Nephron progenitor cell (in vitro differentiated cells): ENCODE data around the gene EPHB6.

Source experiments
- DNase-seq: peaks from one replicate; pipeline ENCODE4 v3.0.0; 2021
- H3K27ac Mint-ChIP-seq: 2 replicates; pipeline ENCODE4 v1.8.0; 2021; ENCODE audit warnings: mild to moderate bottlenecking, moderate library complexity, mixed read lengths
- H3K27me3 Mint-ChIP-seq: 2 replicates; pipeline ENCODE4 v1.8.0; 2021; ENCODE audit warnings: mild to moderate bottlenecking, low read depth, mixed read lengths; ENCODE audit not compliant: poor library complexity
- H3K36me3 Mint-ChIP-seq: 2 replicates; pipeline ENCODE4 v1.8.0; 2021; ENCODE audit warnings: low read depth, mixed read lengths
- H3K4me1 Mint-ChIP-seq: 2 replicates; pipeline ENCODE4 v1.8.0; 2021; ENCODE audit warnings: mixed read lengths
- H3K4me3 Mint-ChIP-seq: 2 replicates; pipeline ENCODE4 v1.8.0; 2021; ENCODE audit warnings: mild to moderate bottlenecking, moderate library complexity, mixed read lengths
- H3K9me3 Mint-ChIP-seq: 2 replicates; pipeline ENCODE4 v1.8.0; 2021; ENCODE audit warnings: mild to moderate bottlenecking, moderate library complexity, mixed read lengths
- CTCF ChIP-seq: fragments of 200-600 bp; sonication (generic); IDR thresholded peaks from 2 replicates; pipeline ENCODE4 v1.5.0; 2021; ENCODE audit warnings: antibody characterized with exemption

EPHB6 gene

GRCh38 chr7:142883145-142883544, 28.3 kb downstream of the EPHB6 start:
- TF ChIP-seq CTCF: no peak
- H3K4me3 Mint-ChIP-seq: peak overlapping the region; percentile 4
- no peak for DNase-seq
- peak overlapping the region; percentile 97 for H3K27ac Mint-ChIP-seq
- peaks cover 2% of the 10 kb centered on the region for H3K36me3 Mint-ChIP-seq
- H3K27me3 Mint-ChIP-seq: peaks cover 30% of the 10 kb centered on the region
- peaks cover 64% of the 10 kb centered on the region for H3K4me1 Mint-ChIP-seq
- no peaks in the 10 kb centered on the region for H3K9me3 Mint-ChIP-seq

- H3K4me1 Mint-ChIP-seq: peaks cover 64% of the 10 kb centered on the region
- peak overlapping the region; percentile 75 for H3K4me3 Mint-ChIP-seq
- peak overlapping the region; percentile 97 for H3K27ac Mint-ChIP-seq
- H3K27me3 Mint-ChIP-seq: peaks cover 28% of the 10 kb centered on the region
- no peaks in the 10 kb centered on the region for H3K36me3 Mint-ChIP-seq
- no peaks in the 10 kb centered on the region for H3K9me3 Mint-ChIP-seq
- no peak for TF ChIP-seq CTCF
- DNase-seq: no peak
Measured at GRCh38 chr7:142883571-142884285, 28.9 kb downstream of the EPHB6 start.

DNA sequence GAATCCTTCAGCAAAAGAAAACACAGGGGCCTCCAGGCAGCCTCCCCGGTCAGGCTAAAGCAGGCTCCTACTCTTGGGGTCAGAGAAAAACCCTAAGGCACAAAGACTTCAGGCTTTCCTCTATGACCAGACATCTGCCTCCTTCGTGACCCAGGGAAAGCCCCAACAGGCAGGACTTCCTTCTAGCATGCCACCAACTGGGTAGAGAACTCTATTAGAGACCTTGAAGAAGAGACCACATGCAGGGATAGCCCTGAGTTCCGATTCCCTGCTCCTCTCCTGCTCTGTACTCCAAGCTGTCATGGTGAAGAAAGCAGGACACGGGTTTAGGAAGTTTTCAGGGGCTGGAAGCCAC, 29.4 kb downstream of the EPHB6 start:
- Mint-ChIP-seq H3K4me3 (peak overlapping the region; percentile 75), H3K27ac (peak overlapping the region; percentile 97), H3K4me1 (peaks cover 70% of the 10 kb centered on the region), H3K36me3 (no peaks in the 10 kb centered on the region), H3K27me3 (peaks cover 26% of the 10 kb centered on the region), H3K9me3 (no peaks in the 10 kb centered on the region)
- DNase-seq: no peak
- no peak for TF ChIP-seq CTCF

DNA sequence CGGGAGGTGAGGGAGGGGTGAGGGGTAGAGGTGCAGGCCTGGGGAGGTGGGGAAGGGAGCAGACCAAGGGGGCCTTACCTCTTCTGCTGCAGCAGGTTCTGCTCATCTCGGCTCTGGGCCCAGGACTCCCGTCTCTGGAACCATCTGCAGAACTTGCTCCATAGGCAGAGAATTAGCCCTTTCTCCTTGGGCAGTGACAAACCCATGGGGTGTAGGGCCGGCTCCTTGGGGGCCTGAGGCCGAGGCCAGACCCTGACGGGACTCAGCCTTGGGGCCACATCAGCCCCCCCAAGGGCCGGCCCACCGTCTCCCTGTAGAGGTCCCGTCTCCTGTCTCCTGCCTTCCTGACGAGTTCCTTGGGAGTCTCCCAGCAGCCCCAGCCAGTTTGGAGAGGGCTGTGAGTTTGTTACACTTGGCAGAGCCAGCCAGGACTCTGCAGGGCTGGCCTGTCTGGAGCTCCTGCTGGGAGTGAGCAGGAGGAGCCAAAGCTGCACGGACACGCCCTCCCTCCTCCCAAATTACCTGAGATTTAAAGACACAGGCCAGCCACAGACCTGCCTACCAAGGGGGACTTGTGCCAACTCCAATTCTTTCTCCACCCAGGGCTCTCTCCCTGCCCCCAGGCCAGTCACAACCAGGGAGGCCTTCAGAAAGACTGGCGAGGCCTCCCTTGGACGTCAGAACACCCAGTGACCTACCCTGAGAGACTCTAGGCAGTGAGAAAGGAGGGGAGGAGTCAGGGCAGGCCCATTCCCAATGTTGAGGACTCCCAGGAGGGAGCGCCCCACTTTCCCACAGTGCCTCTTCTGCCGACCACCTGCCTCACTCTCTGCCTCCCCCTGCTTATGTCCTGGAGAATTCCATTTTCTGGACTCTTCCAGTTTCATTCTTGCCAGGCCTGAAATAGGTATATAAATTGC, 30.7 kb downstream of the EPHB6 start, which contains the start of gene TRPV6:
Gene TRPV6 (minus strand): TSS at position 435 of the 920 bp plus-strand sequence.
- no peak for TF ChIP-seq CTCF
- Mint-ChIP-seq H3K9me3 (no peaks in the 10 kb centered on the region), H3K36me3 (no peaks in the 10 kb centered on the region), H3K4me3 (peak within 1 kb of the TSS; percentile 75), H3K27me3 (peaks cover 17% of the 10 kb centered on the region), H3K4me1 (peaks cover 79% of the 10 kb centered on the region), H3K27ac (peak within 1 kb of the TSS; percentile 97)
- peak; percentile 39 for DNase-seq

DNA sequence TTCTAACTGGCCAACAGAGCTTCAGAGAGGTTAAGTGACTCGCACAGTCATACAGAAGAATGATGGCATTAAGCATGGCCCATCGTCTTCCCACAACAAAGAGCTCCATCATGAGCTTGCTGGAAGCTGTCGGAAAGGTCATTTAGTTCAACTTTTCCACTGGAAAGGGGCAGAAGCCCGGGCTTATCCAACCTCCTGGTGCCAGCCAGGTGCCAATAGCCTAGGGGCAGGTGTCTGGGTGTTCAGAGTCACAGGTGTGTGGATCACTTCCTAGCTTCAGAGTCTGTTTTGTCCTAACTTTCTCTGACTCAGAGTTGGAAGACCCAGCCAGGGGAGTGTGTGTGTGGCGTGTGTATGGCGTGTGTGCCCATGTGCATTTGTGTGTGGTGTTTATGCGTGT, 32.0 kb downstream of the EPHB6 start:
- Mint-ChIP-seq H3K27me3 (peaks cover 17% of the 10 kb centered on the region), H3K4me3 (no peak overlapping the region), H3K27ac (no peak overlapping the region), H3K36me3 (no peaks in the 10 kb centered on the region), H3K4me1 (peaks cover 78% of the 10 kb centered on the region), H3K9me3 (no peaks in the 10 kb centered on the region)
- TF ChIP-seq CTCF: no peak
- DNase-seq: no peak
